Peyer's patch (tissue), 4 donors: ENCODE results near the gene RFX5. TPM values are rescaled to one million over a fixed set of nuclear protein-coding genes. Genes with fewer than 3 reads are reported as not detected.

Source experiments
- DNase-seq, 3 donors: peaks; one replicate each; pipeline ENCODE4 v3.0.0-alpha.2; 2017 to 2019
- H3K27ac ChIP-seq, 4 donors: fragments of 200-600 bp; sonication (generic); one replicate each; pipeline ENCODE4 v1.5.1; 2016 to 2019
- H3K27me3 ChIP-seq, 2 donors: fragments of 200-600 bp; sonication (generic); one replicate each; pipeline ENCODE4 v1.5.1; 2019
- H3K36me3 ChIP-seq, 3 donors: fragments of 200-600 bp; sonication (generic); one replicate each; pipeline ENCODE4 v1.5.1; 2016 to 2019
- H3K4me1 ChIP-seq, 4 donors: fragments of 200-600 bp; sonication (generic); one replicate each; pipeline ENCODE4 v1.5.1; 2016 to 2019
- H3K4me3 ChIP-seq, 4 donors: fragments of 200-600 bp; sonication (generic); 1 replicate in 3 of 4; 2 replicates in 1 of 4; pipeline ENCODE4 v1.5.1; 2016 to 2019; ENCODE audit warnings: mild to moderate bottlenecking in 1 of 4
- H3K9me3 ChIP-seq, 4 donors: fragments of 200-600 bp; sonication (generic); one replicate each; pipeline ENCODE4 v1.5.1; 2016 to 2019; ENCODE audit warnings: mild to moderate bottlenecking in 1 of 4
- POLR2A ChIP-seq, 2 donors: fragments of 450-650 bp; IDR thresholded peaks; one replicate each; pipeline ENCODE4 v1.5.1; 2017; ENCODE audit warnings: antibody characterized with exemption in 2 of 2, mild to moderate bottlenecking in 2 of 2, moderate library complexity in 2 of 2
- total RNA-seq, 4 donors: library from RNA; depleted of rRNA; stranded (reverse); fragments of >200 nt; gene quantifications; one replicate each; pipeline ENCODE4 v1.1.0, GENCODE V29; 2016
- TF ChIP-seq, protein P1 (sequence below), 6 experiments: fragments of 450-650 bp in 4 of 6; fragments of 200-600 bp in 2 of 6; sonication (generic) in 1 of 6; IDR thresholded peaks; one replicate each; pipeline ENCODE4 v1.5.1; 2017 to 2019; ENCODE audit warnings: antibody characterized with exemption in 6 of 6, mild to moderate bottlenecking in 3 of 6, moderate library complexity in 1 of 6

The RFX5 gene
- total RNA-seq, 4 donors from 2014 or later = 35.6 to 187 (median 42.0) TPM

DNA sequence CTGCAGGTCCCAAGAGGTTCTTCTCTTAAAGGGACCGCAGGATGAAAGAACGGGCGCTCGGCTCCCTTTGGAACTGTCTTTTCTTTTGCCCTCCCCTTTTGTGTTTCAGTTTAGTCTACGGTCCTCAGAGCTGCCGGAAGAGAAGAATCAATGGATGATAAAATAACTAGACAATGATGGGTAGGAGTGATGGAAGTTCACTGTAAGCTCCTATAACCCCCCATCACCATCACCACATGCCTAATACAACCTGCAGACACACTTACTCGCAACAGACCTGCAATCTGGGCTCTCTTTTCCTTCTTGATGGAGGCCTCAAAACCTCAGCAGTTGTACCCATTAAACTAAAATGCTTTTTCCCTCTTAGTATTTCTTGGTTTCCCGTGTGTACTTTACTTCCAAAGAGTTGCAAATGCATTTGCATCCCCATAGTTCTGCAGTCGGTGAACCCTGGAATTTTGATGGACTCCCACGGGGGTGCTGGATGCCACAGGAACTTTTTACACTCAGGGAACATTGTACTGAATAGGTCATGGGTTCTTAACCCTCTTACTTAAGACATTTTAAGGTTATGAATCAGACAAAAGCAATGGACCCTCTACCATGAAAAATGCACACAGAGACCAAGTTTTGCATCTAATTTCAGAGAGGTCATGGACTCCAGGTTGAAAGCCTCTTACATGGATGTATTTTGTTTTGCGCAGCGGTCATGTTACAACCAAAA, 633 bp upstream of the RFX5 start:
- no peaks in the 10 kb centered on the region for H3K27me3 ChIP-seq
- TF ChIP-seq, protein P1, sequence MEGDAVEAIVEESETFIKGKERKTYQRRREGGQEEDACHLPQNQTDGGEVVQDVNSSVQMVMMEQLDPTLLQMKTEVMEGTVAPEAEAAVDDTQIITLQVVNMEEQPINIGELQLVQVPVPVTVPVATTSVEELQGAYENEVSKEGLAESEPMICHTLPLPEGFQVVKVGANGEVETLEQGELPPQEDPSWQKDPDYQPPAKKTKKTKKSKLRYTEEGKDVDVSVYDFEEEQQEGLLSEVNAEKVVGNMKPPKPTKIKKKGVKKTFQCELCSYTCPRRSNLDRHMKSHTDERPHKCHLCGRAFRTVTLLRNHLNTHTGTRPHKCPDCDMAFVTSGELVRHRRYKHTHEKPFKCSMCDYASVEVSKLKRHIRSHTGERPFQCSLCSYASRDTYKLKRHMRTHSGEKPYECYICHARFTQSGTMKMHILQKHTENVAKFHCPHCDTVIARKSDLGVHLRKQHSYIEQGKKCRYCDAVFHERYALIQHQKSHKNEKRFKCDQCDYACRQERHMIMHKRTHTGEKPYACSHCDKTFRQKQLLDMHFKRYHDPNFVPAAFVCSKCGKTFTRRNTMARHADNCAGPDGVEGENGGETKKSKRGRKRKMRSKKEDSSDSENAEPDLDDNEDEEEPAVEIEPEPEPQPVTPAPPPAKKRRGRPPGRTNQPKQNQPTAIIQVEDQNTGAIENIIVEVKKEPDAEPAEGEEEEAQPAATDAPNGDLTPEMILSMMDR (IDR thresholded peaks at IDR 0.05) = no peak
- no peak for TF ChIP-seq POLR2A (IDR thresholded peaks at IDR 0.05)
- no peaks in the 10 kb centered on the region for H3K9me3 ChIP-seq
- peaks cover 0 to 24% (median 0%) of the 10 kb centered on the region in 3 donors for H3K36me3 ChIP-seq
- H3K27ac ChIP-seq = peak overlapping the region; percentile 88 to 95 (median 89)
- H3K4me3 ChIP-seq = peak overlapping the region; percentile 25 to 73 (median 70)
- H3K4me1 ChIP-seq = peaks cover 0 to 11% (median 7%) of the 10 kb centered on the region in 4 donors
- no peak for DNase-seq

DNA sequence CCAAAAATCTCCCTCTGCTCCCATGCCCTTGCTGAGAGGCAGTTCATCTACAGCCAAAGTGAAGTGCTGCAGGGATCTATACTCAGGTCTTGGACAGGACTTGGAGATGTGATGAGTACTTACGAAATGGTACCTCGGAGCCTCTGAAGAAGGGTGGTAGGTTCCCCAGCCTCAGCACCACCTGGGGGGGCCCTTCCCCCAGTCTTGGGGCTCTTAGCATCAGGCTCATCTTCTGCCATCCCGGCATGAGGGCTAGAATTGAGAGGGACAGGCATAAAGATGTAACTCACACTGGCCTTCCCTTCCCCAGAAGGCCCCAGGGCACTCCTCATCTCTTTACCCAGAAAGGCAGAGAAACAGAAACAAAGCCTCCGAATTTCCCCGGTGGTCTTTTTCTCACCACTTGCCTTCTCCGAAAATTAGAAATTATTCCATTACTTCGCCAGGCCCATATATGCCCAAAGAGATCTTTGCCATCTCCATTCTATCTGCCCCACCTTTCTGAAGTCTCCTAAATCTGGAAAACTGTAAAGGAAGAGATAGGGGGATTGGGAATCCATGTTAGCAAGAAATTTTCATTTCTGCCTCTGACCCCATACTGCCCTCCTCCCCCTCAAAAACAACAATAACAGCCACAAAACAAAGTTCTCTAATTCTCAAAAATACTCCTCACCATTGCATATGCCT, 827 bp downstream of the RFX5 start:
- H3K4me1 ChIP-seq = peaks cover 0 to 12% (median 7%) of the 10 kb centered on the region in 4 donors
- H3K9me3 ChIP-seq = no peaks in the 10 kb centered on the region
- no peak for TF ChIP-seq POLR2A (IDR thresholded peaks at IDR 0.05)
- TF ChIP-seq, protein P1 (IDR thresholded peaks at IDR 0.05) = no peak
- peak overlapping the region; percentile 88 to 95 (median 89) for H3K27ac ChIP-seq
- H3K4me3 ChIP-seq = peak overlapping the region; percentile 60 to 73 (median 70)
- peaks cover 0 to 31% (median 0%) of the 10 kb centered on the region in 3 donors for H3K36me3 ChIP-seq
- H3K27me3 ChIP-seq = no peaks in the 10 kb centered on the region
- DNase-seq = no peak

DNA sequence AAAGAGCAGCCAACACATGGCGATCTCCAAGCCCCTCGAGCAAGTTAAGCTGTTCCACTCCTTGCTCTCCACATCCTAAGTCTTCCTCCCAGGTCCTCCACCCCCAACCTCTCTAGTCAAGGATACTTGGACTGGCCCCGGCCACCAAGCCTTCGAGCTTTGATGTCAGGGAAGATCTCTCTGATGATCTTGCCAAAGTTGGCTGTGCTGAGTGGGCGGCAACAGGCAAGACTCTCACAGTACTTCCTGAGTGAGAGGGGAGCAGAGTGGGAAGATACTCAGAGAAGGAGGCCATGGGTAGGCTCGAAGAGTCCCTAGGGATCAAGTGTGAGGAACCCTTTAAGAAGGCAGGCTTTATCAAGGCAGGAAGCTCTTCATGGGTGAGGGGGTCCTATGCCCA, 2.8 kb downstream of the RFX5 start:
- TF ChIP-seq POLR2A (IDR thresholded peaks at IDR 0.05) = no peak
- TF ChIP-seq, protein P1 (IDR thresholded peaks at IDR 0.05) = no peak
- no peaks in the 10 kb centered on the region for H3K9me3 ChIP-seq
- H3K36me3 ChIP-seq = peaks cover 0 to 31% (median 0%) of the 10 kb centered on the region in 3 donors
- H3K27ac ChIP-seq = no peak overlapping the region
- H3K4me1 ChIP-seq = peaks cover 0 to 21% (median 7%) of the 10 kb centered on the region in 4 donors
- no peak for DNase-seq
- H3K4me3 ChIP-seq = no peak overlapping the region
- no peaks in the 10 kb centered on the region for H3K27me3 ChIP-seq

DNA sequence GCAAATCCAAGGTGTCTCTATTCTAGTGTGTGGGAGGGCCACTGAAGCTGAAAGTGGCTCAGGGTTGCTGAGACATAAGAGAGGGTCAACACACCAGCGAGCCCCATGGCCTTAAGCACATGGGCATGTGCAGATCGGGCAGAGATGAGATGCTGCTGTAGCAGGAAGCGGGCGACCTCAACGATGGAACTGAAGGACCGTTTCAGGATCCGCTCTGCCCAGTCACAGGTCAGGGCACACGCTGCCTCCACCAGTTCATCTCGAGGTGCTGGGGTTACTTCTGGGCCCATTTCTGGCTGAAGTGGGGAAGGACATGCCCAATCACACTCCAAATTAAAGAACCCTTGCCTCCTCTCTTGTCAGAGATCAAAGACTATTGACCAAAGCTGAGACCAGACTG, 3.5 kb downstream of the RFX5 start:
- H3K27me3 ChIP-seq = no peaks in the 10 kb centered on the region
- no peaks in the 10 kb centered on the region for H3K9me3 ChIP-seq
- TF ChIP-seq, protein P1 (IDR thresholded peaks at IDR 0.05) = no peak
- TF ChIP-seq POLR2A (IDR thresholded peaks at IDR 0.05) = no peak
- H3K4me3 ChIP-seq = no peak overlapping the region
- H3K27ac ChIP-seq = no peak overlapping the region
- DNase-seq = no peak
- H3K4me1 ChIP-seq = peaks cover 0 to 21% (median 7%) of the 10 kb centered on the region in 4 donors
- peaks cover 0 to 31% (median 0%) of the 10 kb centered on the region in 3 donors for H3K36me3 ChIP-seq

DNA sequence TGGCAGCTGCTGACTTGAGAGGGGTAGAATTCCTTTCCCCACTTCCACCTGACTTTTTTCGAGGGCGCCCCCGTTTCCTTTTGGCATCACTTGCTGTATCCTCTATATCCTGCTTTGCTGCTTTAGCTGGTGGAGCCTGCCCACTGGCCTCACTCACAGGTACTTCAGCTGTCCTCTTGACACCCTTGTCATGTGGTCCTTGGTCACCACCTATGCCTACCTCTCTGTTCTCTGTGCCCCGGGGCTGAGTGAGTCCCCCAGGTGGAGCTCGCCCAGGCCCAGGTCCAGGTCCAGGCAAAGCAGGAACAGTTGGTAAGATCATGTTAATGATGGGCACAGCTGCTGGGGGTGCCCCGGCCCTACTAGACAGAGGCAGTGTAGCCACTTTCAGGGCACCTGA, 4.5 kb downstream of the RFX5 start:
- no peaks in the 10 kb centered on the region for H3K9me3 ChIP-seq
- no peak overlapping the region for H3K4me3 ChIP-seq
- H3K27ac ChIP-seq = no peak overlapping the region
- TF ChIP-seq, protein P1 (IDR thresholded peaks at IDR 0.05) = no peak
- no peak for TF ChIP-seq POLR2A (IDR thresholded peaks at IDR 0.05)
- no peak for DNase-seq
- H3K27me3 ChIP-seq = no peaks in the 10 kb centered on the region
- H3K36me3 ChIP-seq = peaks cover 0 to 31% (median 0%) of the 10 kb centered on the region in 3 donors
- H3K4me1 ChIP-seq = peaks cover 0 to 21% (median 5%) of the 10 kb centered on the region in 4 donors
